GM11168 (cell line): ENCODE results near the gene PLA2G6.
"Not testable (repeated sequence)": the region's sequence is repeated elsewhere in the genome, so short reads cannot be mapped to it uniquely, and the experiment has no call there.

Experiments used
- in situ Hi-C: fragments of 300-500 bp; cut with MboI; formaldehyde crosslinking; loops from one replicate; pipeline ENCODE4 v1.12.0; 2022; ENCODE audit warnings: low sequenced_read_pairs; ENCODE audit not compliant: unreplicated experiment

Gene PLA2G6

DNA sequence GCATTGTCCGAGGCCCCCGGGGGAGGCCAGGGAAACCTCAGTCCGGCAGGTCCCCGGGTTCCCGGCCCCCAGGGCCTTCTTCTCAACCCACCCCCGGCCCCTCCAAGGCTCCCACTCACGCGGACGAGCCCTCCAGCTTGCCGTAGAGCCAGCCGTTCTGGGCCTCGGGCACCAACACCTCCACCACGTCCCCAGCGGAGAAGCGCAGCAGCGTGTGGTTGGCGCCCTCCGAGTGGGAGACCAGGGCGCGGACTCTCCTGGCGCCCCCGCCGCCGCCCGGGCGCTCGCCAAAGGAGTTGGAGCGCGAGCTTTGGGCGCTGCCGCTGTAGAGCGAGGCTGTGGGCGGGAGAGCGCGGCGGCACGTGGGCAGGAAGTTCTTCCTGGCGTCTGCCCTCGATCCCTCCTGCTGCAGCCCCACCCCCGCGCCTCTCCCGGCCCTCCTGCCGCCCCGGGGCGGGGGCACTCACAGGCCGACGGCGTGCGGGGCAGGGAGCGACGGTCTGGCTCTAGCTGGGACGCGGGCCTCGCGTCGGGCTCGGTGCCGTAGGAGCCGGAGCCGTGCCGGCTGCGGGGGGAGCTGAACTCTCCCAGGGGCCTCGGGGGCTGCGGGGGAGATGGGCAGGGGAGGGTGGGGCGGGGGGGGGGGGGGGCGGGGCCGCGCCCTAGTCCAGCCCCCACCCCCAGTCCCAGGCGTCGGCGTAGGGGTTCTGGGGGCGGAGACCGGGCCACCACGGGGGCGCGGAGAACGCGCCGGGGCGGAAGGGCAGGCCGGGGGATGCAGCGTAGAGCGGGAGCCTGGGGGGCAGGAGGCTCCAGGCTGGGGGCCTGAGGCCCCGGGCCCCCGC, 92.8 kb downstream of the PLA2G6 start:
- in situ Hi-C loops, result no loop called here

DNA sequence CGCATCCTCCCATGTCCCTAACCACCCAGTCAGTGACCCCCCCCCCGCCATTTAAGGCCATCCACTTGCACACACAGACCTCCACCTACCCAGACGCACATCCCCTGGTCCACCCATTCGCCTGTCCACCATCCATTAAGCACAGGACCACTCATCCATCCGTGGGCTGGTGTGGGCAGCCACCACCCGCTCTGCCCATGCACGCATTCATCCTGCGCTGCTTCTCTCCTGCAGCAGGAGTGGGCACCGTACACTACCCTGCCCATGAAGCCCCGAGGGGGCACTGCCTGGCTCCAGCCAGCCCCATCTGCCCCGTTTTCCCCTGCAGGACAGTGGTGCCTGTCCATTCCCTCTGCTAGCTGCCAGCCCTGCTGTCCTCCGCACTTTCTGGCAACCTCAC, 93.8 kb downstream of the PLA2G6 start:
- in situ Hi-C loops, result no loop called here

DNA sequence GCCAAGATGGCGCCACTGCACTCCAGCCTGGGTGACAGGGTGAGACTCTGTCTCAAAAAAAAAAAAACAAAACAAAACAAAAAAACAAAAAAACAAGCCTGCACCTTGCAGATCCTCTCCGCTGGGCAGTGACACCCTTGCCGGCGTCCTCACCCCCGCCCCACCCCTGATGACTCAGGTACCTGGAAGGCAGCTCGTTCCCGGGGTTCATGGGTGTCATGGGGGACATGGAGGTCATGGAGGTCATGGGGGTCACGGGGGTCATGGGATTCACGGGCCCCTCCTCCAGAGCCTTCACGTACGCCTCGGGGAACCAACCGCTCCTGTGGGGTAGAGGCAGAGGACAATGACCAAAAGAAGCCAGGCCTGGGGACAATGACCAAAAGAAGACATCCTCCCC, 94.7 kb downstream of the PLA2G6 start:
- in situ Hi-C loops, result no loop called here

DNA sequence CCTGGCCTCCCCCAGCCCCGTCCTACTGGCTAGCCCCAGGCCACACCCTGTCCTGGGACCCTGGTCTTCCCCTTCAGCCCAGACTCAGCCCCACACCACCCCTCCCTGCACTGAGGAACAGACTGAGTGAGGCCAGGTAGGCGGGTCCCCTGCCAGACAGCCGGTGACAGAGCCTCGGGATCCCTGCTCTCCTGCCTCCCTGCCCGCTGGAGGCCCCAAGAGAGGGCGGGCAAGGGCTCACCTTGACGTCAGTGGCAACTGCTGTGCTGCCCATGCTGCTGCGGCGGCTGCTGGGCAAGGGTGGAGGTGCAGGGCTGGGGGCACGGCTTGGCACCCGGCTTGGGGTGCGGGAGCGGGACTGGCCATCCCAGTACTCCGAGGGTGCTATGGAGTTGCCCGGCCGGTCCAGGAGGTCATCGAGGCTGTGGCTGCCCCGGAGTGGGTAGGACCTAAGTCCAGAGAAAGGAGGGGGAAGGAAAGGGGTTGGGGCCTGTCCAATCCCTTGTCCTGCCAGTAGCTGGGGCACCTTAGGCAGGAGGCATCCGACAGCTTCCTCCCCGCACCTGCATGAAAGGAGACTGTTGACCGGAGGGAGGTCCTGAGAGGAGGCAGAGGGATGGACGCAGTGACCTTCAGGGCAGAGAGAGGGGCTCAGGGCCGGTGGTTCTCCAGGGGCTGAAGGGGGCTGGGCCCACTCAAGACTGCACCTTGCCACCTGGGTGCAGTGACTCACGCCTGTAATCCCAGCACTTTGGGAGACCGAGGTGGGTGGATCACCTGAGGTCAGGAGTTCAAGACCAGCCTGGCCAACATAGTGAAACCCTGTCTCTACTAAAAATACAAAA, 95.4 kb downstream of the PLA2G6 start:
- in situ Hi-C loops, result no loop called here

DNA sequence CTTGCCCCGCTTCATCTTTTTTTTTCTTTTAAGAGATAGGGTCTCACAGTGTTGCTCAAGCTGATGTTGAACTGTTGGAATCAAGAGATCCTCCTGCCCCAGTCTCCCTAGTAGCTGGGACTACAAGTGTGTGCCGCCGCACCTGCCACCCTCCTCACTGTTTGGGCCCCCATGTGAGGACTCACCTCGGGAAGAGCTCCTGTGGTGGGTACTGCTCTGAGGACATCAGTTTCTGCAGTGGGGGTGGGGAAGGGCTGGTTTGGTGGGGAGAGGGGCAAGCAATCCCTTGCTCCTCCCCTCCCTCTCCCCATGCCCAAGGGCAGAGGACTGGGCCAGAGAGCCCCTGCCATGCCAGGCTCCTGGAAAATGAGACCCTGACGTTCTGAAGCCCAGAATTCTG, 96.1 kb downstream of the PLA2G6 start:
- in situ Hi-C loops, result no loop called here

DNA sequence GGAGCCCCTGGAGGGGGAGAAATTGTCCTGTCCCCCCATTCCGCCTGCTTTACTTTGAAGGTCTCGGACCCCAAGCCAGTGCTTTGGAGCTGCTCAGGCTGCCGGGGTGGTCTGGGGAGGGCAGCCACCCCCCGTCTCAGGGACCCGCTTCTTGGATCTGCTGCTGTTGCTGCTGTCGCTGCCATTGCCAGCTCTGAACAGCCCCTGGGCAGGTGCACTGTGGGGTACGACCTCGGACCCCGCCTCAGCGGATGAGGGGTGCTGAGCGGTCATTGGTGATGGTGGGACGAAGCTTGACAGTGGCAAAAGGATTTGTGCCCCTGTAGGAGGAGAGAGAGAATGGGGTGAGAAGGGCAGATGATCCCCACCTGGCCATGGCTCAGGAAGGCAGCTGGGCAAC, 96.6 kb downstream of the PLA2G6 start:
- in situ Hi-C loops, result no loop called here

DNA sequence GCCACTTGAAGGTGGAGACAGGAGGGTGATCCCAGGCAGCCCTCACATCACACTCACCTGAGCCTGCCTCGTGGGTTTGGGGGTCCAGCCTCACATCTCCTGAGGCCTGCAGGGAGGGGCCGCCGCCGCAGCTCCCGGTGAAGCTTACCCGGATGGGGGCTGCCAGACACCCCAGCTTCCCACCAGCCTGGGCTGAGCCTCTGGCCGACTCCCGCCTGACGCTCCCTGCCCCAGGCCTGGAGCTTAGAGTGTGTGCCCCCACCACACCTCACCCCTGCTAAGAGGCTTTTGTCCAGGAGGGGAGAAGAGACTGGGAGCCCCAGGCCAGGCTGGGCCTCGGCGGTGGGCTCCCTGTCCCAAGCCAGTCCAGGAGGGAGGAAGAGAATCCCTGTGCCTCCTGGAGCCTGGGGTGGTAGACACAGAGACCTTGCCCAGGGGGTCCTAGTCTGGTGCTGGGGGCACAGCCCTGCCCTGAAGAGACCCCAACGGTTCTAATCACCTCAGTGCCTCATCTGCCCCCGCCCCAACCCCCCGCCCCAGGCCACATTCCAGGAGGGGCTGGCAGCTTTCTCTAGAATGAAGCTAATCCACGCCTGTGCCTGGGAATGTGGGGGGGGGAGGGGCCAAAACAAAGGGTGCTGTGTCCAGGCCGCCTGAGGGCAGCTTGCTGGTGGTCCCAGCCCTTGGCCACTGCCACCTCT, 97.5 kb downstream of the PLA2G6 start, which contains the start of gene SLC16A8:
Gene SLC16A8, minus strand, starts transcription at position 254 of the 701 bp plus-strand sequence. CDS start 1,311 bp downstream, outside the sequence.
- in situ Hi-C loops, result no loop called here

DNA sequence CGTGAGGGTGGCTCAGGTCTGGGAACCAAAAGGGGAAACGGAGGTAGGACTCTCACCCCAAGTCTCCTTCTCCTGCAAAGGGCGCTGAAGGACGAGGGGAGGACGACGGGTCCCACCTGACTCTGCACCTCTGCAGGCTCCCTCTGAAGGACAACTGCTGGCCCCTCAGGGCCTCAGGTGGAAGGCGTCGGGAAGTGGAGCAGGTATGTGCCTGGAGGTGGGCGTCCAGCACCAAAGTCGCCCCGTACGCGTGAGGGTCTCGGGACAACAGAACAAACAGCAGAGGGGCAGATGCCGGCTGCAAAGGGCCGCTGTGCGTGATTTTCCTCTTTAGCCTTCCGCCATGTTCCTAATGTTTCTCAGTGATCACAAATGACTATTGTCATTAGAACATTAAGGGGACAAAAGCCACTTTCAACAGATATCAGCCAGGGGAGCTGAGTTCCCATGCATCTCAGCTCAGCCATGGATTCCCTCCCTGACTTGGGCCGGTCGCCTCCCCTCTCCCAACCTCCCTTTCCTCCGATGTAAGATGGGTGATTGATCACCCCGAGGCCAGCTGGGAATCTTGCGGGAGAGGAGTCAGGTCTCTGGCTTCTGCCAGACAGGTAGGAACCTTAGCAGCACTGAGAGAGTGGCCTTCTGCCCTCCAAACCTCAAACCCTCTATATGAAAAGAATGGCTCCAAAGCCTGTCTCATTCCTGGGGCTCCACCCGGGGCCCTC, 98.5 kb downstream of the PLA2G6 start:
- in situ Hi-C loops, result no loop called here

DNA sequence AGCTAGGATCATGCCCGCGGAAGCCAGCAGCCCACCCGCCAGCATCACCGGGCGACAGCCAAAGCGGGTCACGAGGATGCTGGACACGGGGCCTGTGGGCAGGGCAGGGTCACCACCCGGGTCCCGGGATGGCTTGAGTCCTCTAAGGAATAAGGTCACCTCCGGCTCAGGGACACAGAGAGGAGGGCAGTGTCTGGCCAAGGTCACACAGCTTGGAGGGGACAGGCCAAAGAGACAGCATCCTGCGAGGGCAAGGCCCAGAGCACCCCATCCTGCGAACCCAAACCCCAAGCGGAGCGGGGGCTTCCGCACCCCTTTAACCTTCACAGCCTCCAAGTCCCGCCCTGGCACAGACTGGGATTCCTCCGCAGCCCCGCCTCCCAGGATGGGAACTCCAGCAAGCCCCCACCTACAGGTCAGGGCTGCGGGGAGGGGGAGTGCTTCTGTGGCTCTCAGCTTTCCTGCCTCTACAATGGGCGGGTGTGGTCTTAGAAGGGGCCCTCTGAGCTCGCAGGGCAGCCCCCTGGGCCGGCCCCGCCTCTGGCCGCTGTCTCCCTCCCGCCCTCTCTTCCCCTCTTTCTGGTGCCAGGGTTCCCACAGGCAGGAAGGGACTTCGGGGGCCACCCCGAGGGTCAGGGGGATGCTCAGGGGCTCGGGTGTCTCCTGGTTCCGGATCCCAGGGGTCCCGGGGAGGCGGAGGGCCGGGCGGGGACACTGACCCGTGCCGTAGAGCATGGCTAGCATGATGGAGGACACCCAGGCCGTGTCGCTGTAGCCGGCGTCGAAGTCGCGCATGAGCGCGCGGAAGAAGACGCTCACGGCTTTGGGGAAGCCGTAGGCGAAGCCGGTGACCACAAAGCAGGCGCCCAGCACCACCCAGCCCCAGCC, 99.4 kb downstream of the PLA2G6 start:
- in situ Hi-C loops, result no loop called here

DNA sequence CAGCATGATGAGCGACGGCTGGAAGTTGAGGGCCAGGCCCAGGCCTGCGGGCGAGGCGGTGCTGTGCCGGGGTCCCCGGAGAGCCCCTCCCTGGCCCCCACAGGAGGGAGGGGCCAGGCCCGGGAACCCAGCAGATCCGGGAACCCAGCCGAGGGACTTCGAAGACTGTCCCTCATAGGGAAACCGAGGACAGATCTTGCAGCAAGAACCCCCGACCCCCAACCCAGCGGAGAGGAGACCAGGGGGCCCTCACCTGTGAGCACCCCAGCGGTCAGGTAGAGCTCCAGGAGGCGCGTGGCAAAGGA, 100.0 kb downstream of the PLA2G6 start:
- in situ Hi-C loops, result no loop called here

DNA sequence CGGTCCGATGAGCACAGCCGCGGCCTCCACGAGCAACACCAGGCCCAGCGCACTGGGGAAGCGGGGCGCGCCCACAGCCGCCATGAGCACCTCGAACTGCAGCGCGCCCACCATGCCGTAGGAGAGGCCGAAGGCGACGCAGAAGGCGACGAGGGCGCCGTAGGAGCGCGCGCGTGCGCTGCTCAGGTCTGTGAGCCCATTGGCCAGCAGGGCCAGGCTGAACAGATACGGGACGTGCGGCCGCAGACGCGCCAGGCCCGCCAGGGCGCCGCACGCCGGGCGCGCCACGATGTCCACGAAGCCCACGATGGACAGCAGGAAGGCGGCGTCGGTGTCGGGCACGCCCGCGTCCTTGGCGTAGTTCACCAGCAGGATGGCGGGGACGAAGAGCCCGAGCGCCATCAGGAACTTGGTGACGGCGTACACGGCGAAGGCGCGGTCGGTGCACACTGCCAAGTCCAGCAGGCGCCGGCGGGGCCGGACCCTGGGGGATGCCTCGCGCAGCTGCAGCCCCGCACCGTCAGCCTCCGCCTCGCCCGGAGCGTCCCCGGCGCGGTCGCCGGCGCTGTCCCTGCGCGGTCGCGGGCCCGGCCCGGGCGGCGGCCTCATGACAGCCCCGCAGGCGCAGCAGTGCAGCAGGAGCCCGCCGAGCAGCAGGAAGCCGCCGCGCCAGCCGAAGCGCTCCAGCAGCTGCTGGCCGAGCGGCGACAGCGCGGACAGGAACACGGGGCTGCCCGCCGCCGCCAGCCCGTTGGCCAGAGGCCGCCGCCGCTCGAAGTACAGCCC, 100.6 kb downstream of the PLA2G6 start:
- in situ Hi-C loops, result no loop called here

DNA sequence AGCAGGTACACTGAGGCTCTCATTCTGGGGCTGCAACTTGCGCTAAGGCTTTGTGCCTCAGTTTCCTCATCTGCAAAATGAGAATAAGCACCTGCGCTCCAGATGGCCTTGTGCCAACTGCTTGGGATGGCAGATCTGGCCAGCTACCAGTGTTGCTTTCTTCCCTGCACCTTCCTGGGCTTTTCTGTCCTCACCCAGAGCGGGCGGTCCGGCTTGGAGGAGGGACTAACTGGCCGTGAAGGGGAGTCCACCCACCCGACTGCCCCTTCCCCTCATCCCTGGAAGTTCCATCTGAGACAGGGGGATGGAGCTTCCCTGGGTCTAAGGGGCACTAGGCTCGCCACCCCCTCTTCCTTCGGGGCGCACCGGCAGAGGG, 101.2 kb downstream of the PLA2G6 start:
- in situ Hi-C loops, result no loop called here

DNA sequence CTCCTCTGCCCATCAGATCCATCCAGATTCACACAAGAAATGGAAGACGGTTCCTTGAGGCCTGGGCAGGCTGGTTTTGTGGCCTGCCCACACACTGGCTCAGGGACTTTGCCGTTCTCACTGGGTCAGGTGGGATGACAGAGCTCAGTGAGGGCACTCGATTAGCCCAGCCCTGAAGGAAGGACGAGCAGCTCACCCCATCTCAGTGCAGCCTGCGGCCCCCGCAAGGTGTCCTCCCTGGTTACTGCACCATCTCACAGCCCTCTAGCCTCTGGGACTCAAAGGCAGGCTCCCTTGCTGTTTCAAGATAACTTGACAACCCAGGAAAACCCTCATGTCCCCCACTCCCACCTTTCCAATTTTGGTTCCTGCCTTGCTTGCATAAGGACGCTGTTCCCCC, 101.8 kb downstream of the PLA2G6 start:
- in situ Hi-C loops, result no loop called here

DNA sequence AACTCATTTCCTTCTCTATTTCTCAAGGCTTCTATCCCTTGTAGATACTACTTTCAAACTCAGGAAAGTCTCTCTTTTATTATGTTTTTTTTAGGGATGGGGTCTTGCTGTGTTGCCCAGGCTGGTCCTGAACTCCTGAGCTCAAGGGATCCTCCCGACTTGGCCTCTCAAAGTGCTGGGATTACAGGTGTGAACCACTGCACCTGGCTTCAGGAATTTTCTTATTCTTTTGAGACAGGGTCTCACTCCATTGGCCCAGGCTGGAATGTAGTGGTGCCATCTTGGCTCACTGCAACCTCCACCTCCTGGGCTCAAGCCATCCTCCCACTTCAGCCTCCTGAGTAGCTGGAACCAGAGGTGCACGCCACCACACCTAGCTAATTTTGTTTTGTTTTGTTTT, 102.4 kb downstream of the PLA2G6 start:
- in situ Hi-C loops, result not testable (repeated sequence)

DNA sequence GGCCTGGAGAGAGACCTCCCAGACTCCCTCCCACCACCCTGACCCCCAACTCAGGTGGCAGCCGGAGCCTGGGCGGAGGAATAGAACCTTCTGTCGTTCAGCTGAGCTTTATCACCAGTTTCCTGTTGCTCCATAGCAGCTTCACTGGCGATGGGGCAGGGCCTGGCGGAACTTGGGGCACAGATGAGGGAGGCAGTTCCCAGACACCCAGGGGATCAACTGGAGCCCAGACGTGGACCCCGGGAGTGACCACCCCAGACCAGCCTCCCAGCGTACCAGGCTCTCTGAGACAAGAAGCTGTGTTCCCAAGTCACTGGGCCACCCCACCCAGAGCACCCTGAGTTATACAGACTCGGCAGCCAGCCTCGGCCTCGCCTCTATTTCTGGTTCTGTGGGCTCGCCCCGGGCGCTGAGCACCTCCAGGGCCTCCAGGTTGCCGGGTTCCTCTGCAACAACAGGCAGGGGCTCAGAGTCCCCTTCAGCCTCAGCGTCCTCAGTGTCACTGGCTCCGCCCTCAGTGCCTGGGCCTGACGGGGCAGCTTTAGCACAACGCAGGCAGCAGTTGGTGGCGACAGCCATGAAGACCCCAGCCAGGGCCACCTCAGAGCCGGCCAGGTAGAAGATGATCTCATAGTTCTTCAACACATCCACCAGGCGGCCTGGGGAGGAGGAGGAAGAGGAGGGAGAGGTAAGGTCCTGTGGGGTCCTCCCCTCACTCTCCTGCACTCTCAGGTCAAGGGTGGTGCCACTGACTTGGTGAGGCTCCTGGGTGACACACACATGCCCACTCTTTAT, 103.4 kb downstream of the PLA2G6 start:
- in situ Hi-C loops, result no loop called here

DNA sequence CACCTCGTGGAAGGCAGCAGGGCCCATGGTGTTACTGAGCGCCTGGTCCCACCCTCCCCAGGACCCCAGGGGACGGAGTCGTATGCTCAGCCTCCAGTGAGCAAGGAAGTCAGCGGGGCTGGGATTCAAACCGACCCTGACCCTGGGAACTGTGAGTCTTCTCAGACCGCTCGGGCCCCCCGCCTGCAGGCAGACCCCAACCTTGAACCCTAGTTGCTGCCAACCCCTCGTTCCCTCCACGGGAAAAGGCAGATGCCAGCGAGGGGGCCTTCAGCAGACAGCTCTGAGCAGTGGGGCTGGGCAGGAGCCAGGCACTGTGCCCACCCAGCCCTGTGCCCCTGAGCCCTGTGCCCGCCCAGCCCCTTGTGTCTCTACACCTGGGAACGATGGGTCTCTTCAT, 104.0 kb downstream of the PLA2G6 start:
- in situ Hi-C loops, result no loop called here

DNA sequence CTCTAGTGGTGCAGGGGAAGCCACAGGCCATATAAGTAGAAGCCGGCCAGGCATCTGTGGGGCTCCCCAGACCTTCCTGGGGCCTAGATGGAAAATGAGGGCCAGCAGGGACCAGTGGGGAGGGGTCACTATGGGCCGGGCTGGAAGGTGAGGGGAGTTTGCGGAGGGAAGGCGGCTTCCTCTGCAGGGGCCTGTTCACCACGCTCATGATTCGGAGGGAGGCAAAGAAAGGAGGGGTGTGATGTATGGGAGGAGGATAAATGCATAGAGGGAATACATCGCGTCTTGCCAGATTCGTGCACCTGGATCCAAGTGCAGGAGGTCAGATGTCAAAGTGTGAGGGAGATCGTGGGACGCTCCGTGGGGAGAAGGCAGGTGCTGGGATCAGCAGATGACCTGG, 104.5 kb downstream of the PLA2G6 start:
- in situ Hi-C loops, result no loop called here

DNA sequence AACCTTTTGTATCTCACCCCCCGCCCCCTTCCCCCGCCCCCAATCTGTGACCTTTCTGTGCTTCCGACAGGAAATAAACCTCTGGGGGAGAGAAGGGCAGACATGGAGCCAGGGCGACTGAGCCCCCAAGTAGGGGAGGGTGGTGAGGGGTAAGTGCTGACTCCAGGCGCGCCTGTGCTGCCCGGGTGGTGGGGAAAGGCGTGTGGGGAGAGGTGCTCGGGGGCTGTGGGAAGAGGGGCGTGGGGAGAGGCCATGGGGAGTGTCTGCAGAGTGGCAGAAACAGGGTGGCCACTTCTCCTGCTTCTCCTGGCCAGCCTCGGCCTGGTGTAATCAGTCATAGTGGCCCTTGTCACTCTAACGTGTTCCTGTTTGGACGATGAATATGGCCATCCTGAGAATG, 105.7 kb downstream of the PLA2G6 start:
- in situ Hi-C loops, result no loop called here
